ENCODE results near the gene IGFBP6. TPM values are rescaled to one million over a fixed set of nuclear protein-coding genes. Genes with fewer than 3 reads are reported as not detected.

IGFBP6 gene
- polyA plus RNA-seq, 2 of the 4 experiments (the other 2 are of a cell fraction), result 49.1 to 128 TPM

DNA sequence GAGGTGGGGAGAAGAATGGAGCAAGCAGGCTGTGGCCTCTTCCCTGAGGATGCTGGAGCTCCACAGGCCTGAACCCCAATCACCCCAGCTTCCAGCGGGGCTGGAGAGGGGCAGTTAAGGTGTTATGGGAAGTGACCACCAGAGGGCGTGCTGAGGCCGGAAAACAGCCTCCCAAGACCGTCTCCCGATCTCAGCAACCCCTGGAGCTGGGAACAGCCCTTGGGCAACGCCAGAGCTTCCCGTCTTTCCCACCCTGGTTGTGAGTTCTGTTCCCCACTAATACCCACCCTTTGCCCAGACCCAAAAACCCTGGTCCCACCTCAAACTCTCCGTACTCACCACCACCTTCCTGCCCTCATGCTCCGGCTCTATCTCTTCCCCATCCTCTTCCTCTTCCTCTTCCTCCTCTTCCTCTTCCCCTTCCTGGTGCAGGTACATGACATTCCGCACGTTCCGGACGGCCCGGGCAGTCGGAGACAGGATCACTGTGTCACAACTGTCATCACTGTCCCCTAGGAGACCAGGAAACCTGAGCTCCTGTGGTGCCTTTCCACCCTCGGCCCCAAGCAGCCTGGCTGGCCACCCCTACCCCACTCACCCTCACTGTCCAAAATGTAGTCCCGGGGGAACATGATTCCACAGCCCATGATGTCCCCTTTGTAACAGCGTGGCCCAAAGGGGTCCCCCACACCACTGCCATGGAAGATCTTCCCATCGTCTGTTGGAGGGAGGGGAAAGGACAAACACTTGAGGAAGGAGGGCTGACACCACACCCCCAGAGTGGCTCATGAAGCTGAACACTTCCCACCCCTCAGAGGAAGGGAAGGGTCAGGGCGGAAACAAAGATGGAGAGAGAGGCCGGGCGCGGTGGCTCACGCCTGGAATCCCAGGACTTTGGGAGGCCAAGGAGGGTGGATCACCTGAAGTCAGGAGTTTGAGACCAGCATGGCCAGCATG is 31.2 kb upstream of the IGFBP6 start (continued):
- TF ChIP-seq RAD21 (conservative IDR thresholded peaks at IDR 0.05 in 1 of 2, IDR thresholded peaks at IDR 0.05 in 1 of 2), result peak; percentile 95 to 98
- TF ChIP-seq GATA3 (IDR thresholded peaks at IDR 0.05; ENCODE audit: borderline replicate concordance), result no peak

DNA sequence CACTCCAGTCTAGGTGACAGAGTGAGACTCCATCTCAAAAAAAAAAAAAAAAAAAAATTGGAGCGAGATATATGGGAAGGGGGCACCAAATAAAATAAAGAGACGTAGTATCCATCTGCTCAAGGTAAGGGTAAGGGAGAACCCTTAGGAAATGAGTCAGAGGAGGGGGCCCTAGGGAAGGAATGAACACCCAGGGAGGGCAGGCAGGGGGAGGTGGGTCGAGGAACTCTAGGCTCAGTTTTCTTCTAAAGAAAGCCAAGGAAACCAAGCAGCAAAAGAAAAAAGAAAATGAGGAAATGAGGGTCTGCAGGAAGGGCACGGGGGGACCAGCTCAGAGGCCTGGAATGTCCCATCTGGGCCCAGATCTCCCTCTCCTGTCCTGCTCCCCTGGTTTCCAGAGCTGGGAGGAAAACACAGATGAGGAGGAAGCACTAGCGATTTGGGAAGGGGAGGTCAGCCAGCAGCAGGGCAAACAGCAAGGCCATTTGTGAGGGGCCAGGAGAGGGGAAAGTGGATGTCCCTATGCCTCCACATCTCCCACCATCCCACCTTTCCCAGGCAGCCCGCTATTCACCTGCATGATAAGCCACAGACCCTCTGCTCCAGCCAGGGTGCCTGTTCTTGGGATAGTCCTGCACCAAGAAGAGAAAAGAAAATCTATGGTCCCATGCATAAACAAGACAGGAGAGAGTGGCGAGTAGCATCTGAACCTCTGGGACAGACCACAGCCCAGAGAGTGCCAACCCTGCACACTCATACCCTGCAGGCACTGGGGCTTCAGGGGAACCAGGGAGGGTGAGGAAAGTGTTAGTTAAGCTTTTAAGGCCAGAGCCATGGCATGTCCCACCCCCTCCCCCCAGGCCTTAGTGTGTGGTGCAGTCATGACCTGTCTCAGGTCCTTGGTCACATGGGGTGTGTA is 30.1 kb upstream of the IGFBP6 start:
- H3K9me3 ChIP-seq, result no peaks in the 10 kb centered on the region
- H3K4me1 ChIP-seq, result peaks cover 31% of the 10 kb centered on the region
- peak in 1 of 2 experiments; percentile 1; a peak in 1 of 6 replicates for ATAC-seq
- WGBS (ENCODE audit: missing lambda C conversion rate), result 84% methylated on average over 7 of the region's 7 CpGs
- H3K4me3 ChIP-seq, result no peak overlapping the region
- no peak for FAIRE-seq
- CTCF ChIA-PET, result interaction anchor here (1.0 to 45.5 kb wide), 16 partner anchors 17 to 255 kb away, joined by 3 to 1424 read pairs (median 13); partner anchors contain the start of genes AAAS, CSAD, IGFBP6 and SOAT2
- no peak for TF ChIP-seq NFE2L2 (conservative IDR thresholded peaks at IDR 0.05; ENCODE audit: low read length)
- no peak for TF ChIP-seq ZNF302 (CRISPR knock-in tag; IDR thresholded peaks at IDR 0.05)
- TF ChIP-seq ATOH8 (CRISPR knock-in tag; IDR thresholded peaks at IDR 0.05; ENCODE audit: low read depth), result no peak
- TF ChIP-seq HOXB5 (CRISPR knock-in tag; IDR thresholded peaks at IDR 0.05), result no peak
- TF ChIP-seq RNF2 (IDR thresholded peaks at IDR 0.05; ENCODE audit: borderline replicate concordance, low read depth), result no peak
- TF ChIP-seq MAFK (IDR thresholded peaks at IDR 0.05; ENCODE audit: partially characterized antibody), result no peak
- POLR2A ChIA-PET, result interaction anchor here (0.8 to 3.2 kb wide), 4 partner anchors 12 to 31 kb away, joined by 3 to 29 read pairs (median 8); partner anchors contain the start of genes IGFBP6 and SPRYD3
- H3K4me2 ChIP-seq, result no peak overlapping the region
- no peak for DNase-seq (ENCODE audit: low read depth in 1 of 2, low spot score in 1 of 2)
- peak overlapping the region in 1 of 2 experiments; percentile 87; a peak in 1 of 6 replicates for H3K27ac ChIP-seq

GRCh38 chr12:53067993-53068770 is 29.3 kb upstream of the IGFBP6 start:
- Histone ChIP-seq H3K4me2 (no peak overlapping the region), H3K9me3 (no peaks in the 10 kb centered on the region), H3K4me1 (peaks cover 29% of the 10 kb centered on the region), H3K4me3 (no peak overlapping the region), H3K27ac (peak overlapping the region in 1 of 2 experiments; percentile 87; a peak in 1 of 6 replicates)
- CTCF ChIA-PET, result interaction anchor here (0.6 to 45.5 kb wide), 10 partner anchors 18 to 224 kb away, joined by 3 to 1424 read pairs (median 22); partner anchors contain the start of genes IGFBP6, SOAT2, SPRYD3 and TNS2
- no peak for TF ChIP-seq CHD2 (IDR thresholded peaks at IDR 0.05; ENCODE audit: low read length, partially characterized antibody)
- TF ChIP-seq JUN (IDR thresholded peaks at IDR 0.05), result no peak
- TF ChIP-seq ZNF302 (CRISPR knock-in tag; IDR thresholded peaks at IDR 0.05), result no peak
- no peak for TF ChIP-seq BCL3 (IDR thresholded peaks at IDR 0.05)
- TF ChIP-seq USF2 (IDR thresholded peaks at IDR 0.05), result no peak
- no peak for TF ChIP-seq GATA3 (IDR thresholded peaks at IDR 0.05; ENCODE audit: borderline replicate concordance)
- TF ChIP-seq ESRRA (IDR thresholded peaks at IDR 0.05; ENCODE audit: borderline replicate concordance, low read length), result no peak
- TF ChIP-seq MAFK (IDR thresholded peaks at IDR 0.05; ENCODE audit: partially characterized antibody), result no peak
- TF ChIP-seq, protein P1, sequence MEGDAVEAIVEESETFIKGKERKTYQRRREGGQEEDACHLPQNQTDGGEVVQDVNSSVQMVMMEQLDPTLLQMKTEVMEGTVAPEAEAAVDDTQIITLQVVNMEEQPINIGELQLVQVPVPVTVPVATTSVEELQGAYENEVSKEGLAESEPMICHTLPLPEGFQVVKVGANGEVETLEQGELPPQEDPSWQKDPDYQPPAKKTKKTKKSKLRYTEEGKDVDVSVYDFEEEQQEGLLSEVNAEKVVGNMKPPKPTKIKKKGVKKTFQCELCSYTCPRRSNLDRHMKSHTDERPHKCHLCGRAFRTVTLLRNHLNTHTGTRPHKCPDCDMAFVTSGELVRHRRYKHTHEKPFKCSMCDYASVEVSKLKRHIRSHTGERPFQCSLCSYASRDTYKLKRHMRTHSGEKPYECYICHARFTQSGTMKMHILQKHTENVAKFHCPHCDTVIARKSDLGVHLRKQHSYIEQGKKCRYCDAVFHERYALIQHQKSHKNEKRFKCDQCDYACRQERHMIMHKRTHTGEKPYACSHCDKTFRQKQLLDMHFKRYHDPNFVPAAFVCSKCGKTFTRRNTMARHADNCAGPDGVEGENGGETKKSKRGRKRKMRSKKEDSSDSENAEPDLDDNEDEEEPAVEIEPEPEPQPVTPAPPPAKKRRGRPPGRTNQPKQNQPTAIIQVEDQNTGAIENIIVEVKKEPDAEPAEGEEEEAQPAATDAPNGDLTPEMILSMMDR (IDR thresholded peaks at IDR 0.05), result no peak
- no peak for TF ChIP-seq ATOH8 (CRISPR knock-in tag; IDR thresholded peaks at IDR 0.05; ENCODE audit: low read depth)
- no peak for FAIRE-seq
- WGBS (ENCODE audit: missing lambda C conversion rate), result 93% methylated on average over 13 of the region's 13 CpGs
- no peak for DNase-seq (ENCODE audit: low read depth in 1 of 2, low spot score in 1 of 2)
- no peak for ATAC-seq
- POLR2A ChIA-PET, result interaction anchor here (0.8 to 2.7 kb wide), 2 partner anchors 11 to 21 kb away, joined by 3 to 11 read pairs; partner anchors contain the start of gene SPRYD3

All from A549 (cell line).